K562 (cell line): Measurements from ENCODE around the gene ACER3. TPM values are rescaled to one million over a fixed set of nuclear protein-coding genes. Genes with fewer than 3 reads are reported as not detected.
A peak's percentile ranks its signal among the peaks of the same experiment; 100 is the strongest.

Experiments
- ATAC-seq: fragments of 200-7000 bp; cut with Tn5 transposase; 3 replicates; pipeline ENCODE4 v1.9.1; 2020; ENCODE audit warnings: moderate library complexity
- BruUV-seq: library from RNA; stranded (reverse); fragments of 400-500 nt; replicated peaks from 2 replicates; lab custom pipeline; 2021; lab: Mats Ljungman, UMichigan
- CTCF ChIA-PET: fragments of 300-600 bp; formaldehyde crosslinking; extraction: SDS; loops from one replicate; lab custom pipeline; 2021; ENCODE audit warnings: low intra/inter-chr PET ratio; lab: Yijun Ruan, JAX
- POLR2A ChIA-PET: fragments of 300-600, 350-650 bp; sonication (Branson Sonifier 250); formaldehyde crosslinking; extraction: SDS; loops from one replicate; lab custom pipeline; 2021; ENCODE audit warnings: antibody characterized with exemption, inconsistent platforms; lab: Yijun Ruan, JAX
- DNase-seq, 4 experiments: peaks; one replicate each; pipeline versions ENCODE4 v3.0.0 to v3.0.0-alpha.2; 2011 to 2018; ENCODE audit warnings: low spot score in 3 of 4, mixed read lengths in 3 of 4; ENCODE audit errors: extremely low read depth in 1 of 4
- FAIRE-seq: peaks from 2 replicates; lab custom pipeline; 2011; peaks lifted over from hg19 to GRCh38; lab: Jason Lieb, UNC
- H2AFZ ChIP-seq: 2 replicates; pipeline ENCODE4 v1.6.0; 2011; ENCODE audit warnings: low read depth, low read length, control low read depth, inconsistent platforms
- H3K27ac ChIP-seq: fragments of 200-600 bp; 3 replicates; pipeline ENCODE4 v1.8.0; 2011; ENCODE audit warnings: low read depth, mild to moderate bottlenecking, control low read depth, inconsistent platforms, low read length, moderate library complexity, mixed read lengths; ENCODE audit errors: extremely low read depth
- H3K27me3 ChIP-seq, 2 experiments: fragments of 300-600 bp in 1 of 2; 2 replicates in 1 of 2; 3 replicates in 1 of 2; pipeline versions ENCODE4 v1.6.0 to v1.8.0; 2011; ENCODE audit warnings: inconsistent platforms in 2 of 2, low read length in 2 of 2, mild to moderate bottlenecking in 1 of 2, mixed read lengths in 1 of 2, moderate library complexity in 1 of 2; ENCODE audit not compliant: control insufficient read depth in 2 of 2, insufficient read depth in 2 of 2
- H3K36me3 ChIP-seq: fragments of 300-600 bp; 3 replicates; pipeline ENCODE4 v1.8.0; 2011; ENCODE audit warnings: mild to moderate bottlenecking, low read length, inconsistent platforms; ENCODE audit not compliant: control insufficient read depth, insufficient read depth
- H3K4me1 ChIP-seq, 2 experiments: fragments of 200-600 bp in 1 of 2; replicated peaks in 1 of 2; 2 replicates in 1 of 2; 3 replicates in 1 of 2; pipeline versions ENCODE4 v1.5.1 to v1.8.0; 2011; ENCODE audit warnings: inconsistent platforms in 2 of 2, low read length in 2 of 2, mild to moderate bottlenecking in 1 of 2, mixed read lengths in 1 of 2, moderate library complexity in 1 of 2; ENCODE audit not compliant: control insufficient read depth in 2 of 2, insufficient read depth in 2 of 2
- H3K4me2 ChIP-seq: 2 replicates; pipeline ENCODE4 v1.6.1; 2011; ENCODE audit warnings: low read length, control low read depth, inconsistent platforms, mixed read lengths; ENCODE audit not compliant: insufficient read depth
- H3K4me3 ChIP-seq: fragments of 200-600 bp; sonication (generic), shearing (Covaris generic); 2 replicates; pipeline ENCODE4 v1.5.1; 2016; ENCODE audit warnings: control low read depth, inconsistent platforms
- H3K79me2 ChIP-seq: fragments of 200-600 bp; 3 replicates; pipeline ENCODE4 v1.8.0; 2011; ENCODE audit warnings: low read length, inconsistent platforms; ENCODE audit not compliant: control insufficient read depth, insufficient read depth
- H3K9ac ChIP-seq, 2 experiments: 2 replicates each; pipeline versions ENCODE4 v1.6.0 to v1.6.1; 2011; ENCODE audit warnings: low read depth in 2 of 2, low read length in 2 of 2, control low read depth in 1 of 2, inconsistent platforms in 1 of 2, mild to moderate bottlenecking in 1 of 2, mixed read lengths in 1 of 2; ENCODE audit not compliant: insufficient read depth in 1 of 2
- H3K9me1 ChIP-seq: one replicate; pipeline ENCODE4 v1.6.0; 2011; ENCODE audit warnings: inconsistent platforms, mild to moderate bottlenecking, low read length, moderate library complexity; ENCODE audit not compliant: control insufficient read depth, insufficient read depth
- H3K9me3 ChIP-seq: replicated peaks from 2 replicates; pipeline ENCODE4 v1.5.1; 2011; ENCODE audit warnings: low read depth, low read length, inconsistent platforms; ENCODE audit not compliant: control insufficient read depth, insufficient read depth
- H4K20me1 ChIP-seq: replicated peaks from 2 replicates; pipeline ENCODE4 v1.6.1; 2011; ENCODE audit warnings: low read length, inconsistent platforms, mixed read lengths; ENCODE audit not compliant: control insufficient read depth, insufficient read depth
- CBX8 ChIP-seq: fragments of 200-600 bp; sonication (generic); IDR thresholded peaks from 2 replicates; pipeline ENCODE4 v1.6.1; 2012; ENCODE audit warnings: borderline replicate concordance, mixed run types, low read depth, mild to moderate bottlenecking, moderate library complexity, mixed read lengths, low read length, control low read depth, inconsistent platforms; ENCODE audit not compliant: poor library complexity, severe bottlenecking; ENCODE audit errors: extremely low read depth
- KAT7 ChIP-seq: sonication (generic); formaldehyde crosslinking; IDR thresholded peaks from 2 replicates; pipeline ENCODE4 v1.8.0; 2022; ENCODE audit warnings: missing genetic modification reagents, mild to moderate bottlenecking, borderline replicate concordance
- NUFIP1 ChIP-seq: fragments of 450-650 bp; IDR thresholded peaks from 2 replicates; pipeline ENCODE4 v1.6.1; 2018; ENCODE audit not compliant: partially characterized antibody
- ZNF197 ChIP-seq: fragments of 200-800 bp; sonication (Bioruptor generic); IDR thresholded peaks from 2 replicates; pipeline ENCODE4 v1.6.1; 2016; ENCODE audit warnings: low read depth, missing genetic modification characterization, missing compliant biosample characterization
- WGBS: fragments of 100-300 bp; shearing (Covaris generic); methylation state at CpG from one replicate; pipeline ENCODE4 v1.1.6; 2016; ENCODE audit warnings: low coverage, mixed read lengths; ENCODE audit not compliant: insufficient coverage; ENCODE audit errors: missing lambda C conversion rate; 5-methylcytosine and 5-hydroxymethylcytosine counted together
- in situ Hi-C: fragments of 300-500 bp; cut with MboI; formaldehyde crosslinking; loops from 4 replicates; pipeline ENCODE4 v1.15.0; 2018; ENCODE audit warnings: inconsistent platforms, mixed read lengths
- intact Hi-C: fragments of 100-400 bp; cut with micrococcal nuclease; formaldehyde crosslinking; loops from 2 replicates; pipeline ENCODE4 v1.14.2; 2022
- polyA plus RNA-seq, 8 experiments: library from polyadenylated mRNA; depleted of rRNA in 4 of 8; stranded (reverse) in 5 of 8; unstranded in 3 of 8; fragments of >200 nt; fragmentation: Nextera tagmentation in 2 of 8; fragmentation: Illumina TruSeq in 1 of 8; extraction: Ambion mirVana in 2 of 8; extraction: Trizol in 1 of 8; gene quantifications; 2 replicates each; pipeline versions ENCODE4 v1.2.1 to v1.2.3, GENCODE V29; 2011 to 2014; ENCODE audit warnings: inconsistent platforms in 1 of 8, missing spikeins in 1 of 8
- total RNA-seq, 7 experiments: library from RNA; depleted of rRNA in 6 of 7; stranded (reverse); fragments of >200 nt in 6 of 7; fragmentation: Illumina TruSeq in 2 of 7; extraction: Trizol in 2 of 7; gene quantifications; 2 replicates each; pipeline versions ENCODE4 v1.2.1 to v1.2.3, GENCODE V29; 2011 to 2021; ENCODE audit warnings: low replicate concordance in 1 of 7
- TF ChIP-seq, protein P1 (sequence below): fragments of 150-350 bp; IDR thresholded peaks from 2 replicates; pipeline ENCODE4 v1.6.1; 2014; ENCODE audit warnings: low read depth, mild to moderate bottlenecking, low read length, borderline replicate concordance

The ACER3 gene
- total and polyA plus RNA-seq, 9 of the 15 experiments (the other 6 are each of a cell fraction or from before 2014, with no cell fraction given) = 2.0 to 23.8 (median 9.5) TPM

DNA sequence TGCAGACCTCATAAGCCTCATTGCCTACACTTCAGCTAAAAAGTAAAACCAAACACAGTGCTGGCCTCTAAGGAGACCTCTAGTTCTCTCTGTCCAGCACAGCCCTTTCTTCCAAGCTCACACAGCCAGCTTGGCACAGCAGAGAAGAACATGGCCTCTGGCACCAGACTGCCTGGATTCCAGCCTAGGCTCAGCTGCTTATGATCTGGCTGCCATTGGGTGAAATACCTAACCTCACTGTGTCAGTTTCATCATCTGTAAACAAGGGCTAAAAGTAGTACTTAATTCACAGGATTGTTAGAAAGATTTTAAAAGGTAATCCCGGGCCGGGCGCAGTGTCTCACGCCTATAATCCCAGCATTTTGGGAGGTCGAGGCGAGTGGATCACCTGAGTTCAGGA is 9.9 kb upstream of the ACER3 start:
- POLR2A ChIA-PET = interaction anchor here (0.6 to 1.4 kb wide), 3 partner anchors 10 to 55 kb away, joined by 3 to 6 read pairs (median 3); partner anchors contain the start of gene ACER3
- DNase-seq = no peak
- Histone ChIP-seq H2AFZ (no peak overlapping the region), H3K79me2 (no peaks in the 10 kb centered on the region), H3K4me2 (peak overlapping the region; percentile 16; the same call in 1 of the 2 replicates), H3K4me3 (no peak overlapping the region), H3K9me1 (no peaks in the 10 kb centered on the region), H3K27ac (no peak overlapping the region), H3K9ac (peak overlapping the region in 1 of 2 experiments; percentile 55; a peak in 1 of 4 replicates), H3K36me3 (no peaks in the 10 kb centered on the region), H3K27me3 (no peaks in the 10 kb centered on the region), H3K4me1 (peaks cover 9 to 19% of the 10 kb centered on the region in 2 experiments; a peak in 4 of 5 replicates), H3K9me3 (no peaks in the 10 kb centered on the region), H4K20me1 (no peaks in the 10 kb centered on the region)
- no peak for FAIRE-seq
- BruUV-seq = no TSS peak
- ATAC-seq = no peak
- intact Hi-C loops = no loop called here
- TF ChIP-seq CBX8 (no peak), KAT7 (CRISPR knock-in tag) (no peak), ZNF197 (CRISPR knock-in tag) (no peak), NUFIP1 (no peak)
- TF ChIP-seq, protein P1, sequence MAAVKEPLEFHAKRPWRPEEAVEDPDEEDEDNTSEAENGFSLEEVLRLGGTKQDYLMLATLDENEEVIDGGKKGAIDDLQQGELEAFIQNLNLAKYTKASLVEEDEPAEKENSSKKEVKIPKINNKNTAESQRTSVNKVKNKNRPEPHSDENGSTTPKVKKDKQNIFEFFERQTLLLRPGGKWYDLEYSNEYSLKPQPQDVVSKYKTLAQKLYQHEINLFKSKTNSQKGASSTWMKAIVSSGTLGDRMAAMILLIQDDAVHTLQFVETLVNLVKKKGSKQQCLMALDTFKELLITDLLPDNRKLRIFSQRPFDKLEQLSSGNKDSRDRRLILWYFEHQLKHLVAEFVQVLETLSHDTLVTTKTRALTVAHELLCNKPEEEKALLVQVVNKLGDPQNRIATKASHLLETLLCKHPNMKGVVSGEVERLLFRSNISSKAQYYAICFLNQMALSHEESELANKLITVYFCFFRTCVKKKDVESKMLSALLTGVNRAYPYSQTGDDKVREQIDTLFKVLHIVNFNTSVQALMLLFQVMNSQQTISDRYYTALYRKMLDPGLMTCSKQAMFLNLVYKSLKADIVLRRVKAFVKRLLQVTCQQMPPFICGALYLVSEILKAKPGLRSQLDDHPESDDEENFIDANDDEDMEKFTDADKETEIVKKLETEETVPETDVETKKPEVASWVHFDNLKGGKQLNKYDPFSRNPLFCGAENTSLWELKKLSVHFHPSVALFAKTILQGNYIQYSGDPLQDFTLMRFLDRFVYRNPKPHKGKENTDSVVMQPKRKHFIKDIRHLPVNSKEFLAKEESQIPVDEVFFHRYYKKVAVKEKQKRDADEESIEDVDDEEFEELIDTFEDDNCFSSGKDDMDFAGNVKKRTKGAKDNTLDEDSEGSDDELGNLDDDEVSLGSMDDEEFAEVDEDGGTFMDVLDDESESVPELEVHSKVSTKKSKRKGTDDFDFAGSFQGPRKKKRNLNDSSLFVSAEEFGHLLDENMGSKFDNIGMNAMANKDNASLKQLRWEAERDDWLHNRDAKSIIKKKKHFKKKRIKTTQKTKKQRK = no peak
- in situ Hi-C loops = no loop called here
- CTCF ChIA-PET = no interaction called here
- 82% methylated on average over 6 of the region's 6 CpGs for WGBS
